Right lobe of liver (tissue), 6 donors: Measurements from ENCODE around the gene CIDEA. TPM values are rescaled to one million over a fixed set of nuclear protein-coding genes. Genes with fewer than 3 reads are reported as not detected.

Experiments
- ATAC-seq, 4 donors: fragments of 200-7000 bp; cut with Tn5 transposase; one replicate each; pipeline ENCODE4 v1.9.1; 2020; ENCODE audit warnings: mild to moderate bottlenecking in 4 of 4, moderate library complexity in 4 of 4
- DNase-seq, 3 donors: peaks; one replicate each; pipeline ENCODE4 v3.0.0-alpha.2; 2020
- H3K27ac ChIP-seq, 3 donors: fragments of 200-600 bp; one replicate each; pipeline ENCODE4 v1.8.0; 2022
- H3K27me3 ChIP-seq, 2 donors: fragments of 200-600 bp; one replicate each; pipeline ENCODE4 v1.8.0; 2022
- H3K36me3 ChIP-seq, 4 donors: fragments of 200-600 bp; sonication (generic) in 1 of 4; one replicate each; pipeline versions ENCODE4 v1.5.1 to v1.8.0; 2017 to 2022; ENCODE audit warnings: control low read depth in 1 of 4
- H3K4me1 ChIP-seq, 4 donors: fragments of 200-600 bp; sonication (generic) in 1 of 4; one replicate each; pipeline versions ENCODE4 v1.5.1 to v1.8.0; 2017 to 2022; ENCODE audit warnings: control low read depth in 1 of 4
- H3K4me3 ChIP-seq, 3 donors: fragments of 200-600 bp; one replicate each; pipeline ENCODE4 v1.8.0; 2022
- H3K9me3 ChIP-seq, 4 donors: fragments of 200-600 bp; sonication (generic) in 1 of 4; one replicate each; pipeline versions ENCODE4 v1.5.1 to v1.8.0; 2017 to 2022; ENCODE audit warnings: control low read depth in 1 of 4
- POLR2A ChIP-seq: fragments of 450-650 bp; IDR thresholded peaks from one replicate; pipeline ENCODE4 v1.6.1; 2017; ENCODE audit warnings: antibody characterized with exemption, mild to moderate bottlenecking
- WGBS: methylation state at CpG from one replicate; pipeline ENCODE4 v1.1.6; 2018; ENCODE audit warnings: low coverage, low lambda C conversion rate; ENCODE audit not compliant: insufficient coverage; ENCODE audit errors: missing lambda C conversion rate; 5-methylcytosine and 5-hydroxymethylcytosine counted together
- intact Hi-C, 2 donors: fragments of 100-400 bp; cut with DNase I; formaldehyde crosslinking; loops; one replicate each; pipeline versions ENCODE4 v1.11.2 to v1.14.1; 2022
- total RNA-seq, 6 experiments: library from RNA; depleted of rRNA in 2 of 6; stranded (reverse); fragments of >200 nt in 2 of 6; fragmentation: NEBNext Ultra II Directional in 3 of 6; extraction: Animal tissue kit (Norgen Biotek cat#: 25700) in 3 of 6; gene quantifications; one replicate each; pipeline versions ENCODE4 v1.1.0 to v1.2.4, GENCODE V29; 2016 to 2023
- TF ChIP-seq, protein P1 (sequence below), 4 donors: fragments of 200-600 bp in 3 of 4; fragments of 450-650 bp in 1 of 4; IDR thresholded peaks; one replicate each; pipeline versions ENCODE4 v1.5.1 to v1.8.0; 2016 to 2022; ENCODE audit warnings: antibody characterized with exemption in 4 of 4, mild to moderate bottlenecking in 2 of 4
- donor health status: DM: no; HTN: yes; CAD: no.
- donor health status: DM: no; HTN: no; CAD: no.
- donor health status: DM: no; HTN: no; CAD: no.
- donor health status: DM: no; HTN: yes; CAD: no.
- donor health status: DM: no; HTN: yes; CAD: no.

Gene CIDEA
- total RNA-seq, 6 experiments from 2014 or later = not detected

DNA sequence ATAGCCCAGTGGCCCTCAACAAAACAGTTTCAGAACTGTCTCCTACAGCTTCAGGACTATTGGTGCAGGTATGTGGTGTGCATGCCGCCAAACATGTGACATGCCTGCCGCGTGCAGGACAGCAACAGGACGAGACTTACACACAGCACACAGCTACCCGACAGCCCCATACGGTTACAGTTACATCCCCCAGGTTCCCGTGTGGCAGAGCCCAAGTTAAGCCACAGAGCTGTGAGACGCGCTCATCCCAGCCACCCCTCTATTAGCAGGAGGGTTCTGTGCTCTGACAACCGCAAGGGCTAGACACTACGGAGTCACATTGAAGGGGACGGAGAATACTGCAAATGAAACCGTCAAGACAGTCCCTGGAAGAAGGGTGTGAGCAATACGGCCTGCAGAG lies 37.5 kb downstream of the CIDEA start:
- peaks cover 0 to 13% (median 0%) of the 10 kb centered on the region in 4 donors for H3K4me1 ChIP-seq
- no peak overlapping the region for H3K27ac ChIP-seq
- no peak for TF ChIP-seq POLR2A
- TF ChIP-seq, protein P1, sequence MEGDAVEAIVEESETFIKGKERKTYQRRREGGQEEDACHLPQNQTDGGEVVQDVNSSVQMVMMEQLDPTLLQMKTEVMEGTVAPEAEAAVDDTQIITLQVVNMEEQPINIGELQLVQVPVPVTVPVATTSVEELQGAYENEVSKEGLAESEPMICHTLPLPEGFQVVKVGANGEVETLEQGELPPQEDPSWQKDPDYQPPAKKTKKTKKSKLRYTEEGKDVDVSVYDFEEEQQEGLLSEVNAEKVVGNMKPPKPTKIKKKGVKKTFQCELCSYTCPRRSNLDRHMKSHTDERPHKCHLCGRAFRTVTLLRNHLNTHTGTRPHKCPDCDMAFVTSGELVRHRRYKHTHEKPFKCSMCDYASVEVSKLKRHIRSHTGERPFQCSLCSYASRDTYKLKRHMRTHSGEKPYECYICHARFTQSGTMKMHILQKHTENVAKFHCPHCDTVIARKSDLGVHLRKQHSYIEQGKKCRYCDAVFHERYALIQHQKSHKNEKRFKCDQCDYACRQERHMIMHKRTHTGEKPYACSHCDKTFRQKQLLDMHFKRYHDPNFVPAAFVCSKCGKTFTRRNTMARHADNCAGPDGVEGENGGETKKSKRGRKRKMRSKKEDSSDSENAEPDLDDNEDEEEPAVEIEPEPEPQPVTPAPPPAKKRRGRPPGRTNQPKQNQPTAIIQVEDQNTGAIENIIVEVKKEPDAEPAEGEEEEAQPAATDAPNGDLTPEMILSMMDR (IDR thresholded peaks at IDR 0.05) = no peak
- H3K36me3 ChIP-seq = no peaks in the 10 kb centered on the region
- intact Hi-C loops = no loop called here
- WGBS = 79% methylated on average over 4 of the region's 14 CpGs
- ATAC-seq (no peak), DNase-seq (no peak)
- H3K9me3 ChIP-seq = no peaks in the 10 kb centered on the region
- H3K27me3 ChIP-seq = peaks cover 0 to 8% of the 10 kb centered on the region in 2 donors
- H3K4me3 ChIP-seq = no peak overlapping the region

DNA sequence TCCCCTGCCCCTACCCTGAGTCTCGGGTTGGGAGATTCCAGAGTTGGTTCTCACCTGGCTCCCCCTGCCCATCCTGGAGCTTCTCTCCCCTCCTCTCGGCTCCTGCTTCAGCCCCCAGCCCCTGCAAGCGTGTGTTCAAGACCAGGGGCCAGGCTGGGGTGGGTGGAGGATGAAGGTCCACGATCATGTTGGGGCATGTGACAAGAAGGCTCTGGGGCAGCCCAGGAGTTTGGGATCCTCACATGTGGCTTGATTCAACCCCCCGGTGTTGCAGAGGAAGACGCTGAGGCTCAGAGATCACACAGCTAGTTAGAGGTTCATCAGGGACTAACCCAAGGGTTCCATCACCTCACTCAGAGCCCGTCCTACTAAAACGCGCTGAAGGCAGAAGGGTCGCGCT lies 39.7 kb downstream of the CIDEA start:
- intact Hi-C loops = no loop called here
- WGBS = 53% methylated on average over 2 of the region's 11 CpGs
- TF ChIP-seq, protein P1 (IDR thresholded peaks at IDR 0.05) = no peak
- TF ChIP-seq POLR2A = no peak
- no peaks in the 10 kb centered on the region for H3K36me3 ChIP-seq
- ATAC-seq = no peak
- H3K27me3 ChIP-seq = no peaks in the 10 kb centered on the region
- no peak for DNase-seq
- H3K4me1 ChIP-seq = no peaks in the 10 kb centered on the region
- no peak overlapping the region for H3K4me3 ChIP-seq
- no peaks in the 10 kb centered on the region for H3K9me3 ChIP-seq
- no peak overlapping the region for H3K27ac ChIP-seq

DNA sequence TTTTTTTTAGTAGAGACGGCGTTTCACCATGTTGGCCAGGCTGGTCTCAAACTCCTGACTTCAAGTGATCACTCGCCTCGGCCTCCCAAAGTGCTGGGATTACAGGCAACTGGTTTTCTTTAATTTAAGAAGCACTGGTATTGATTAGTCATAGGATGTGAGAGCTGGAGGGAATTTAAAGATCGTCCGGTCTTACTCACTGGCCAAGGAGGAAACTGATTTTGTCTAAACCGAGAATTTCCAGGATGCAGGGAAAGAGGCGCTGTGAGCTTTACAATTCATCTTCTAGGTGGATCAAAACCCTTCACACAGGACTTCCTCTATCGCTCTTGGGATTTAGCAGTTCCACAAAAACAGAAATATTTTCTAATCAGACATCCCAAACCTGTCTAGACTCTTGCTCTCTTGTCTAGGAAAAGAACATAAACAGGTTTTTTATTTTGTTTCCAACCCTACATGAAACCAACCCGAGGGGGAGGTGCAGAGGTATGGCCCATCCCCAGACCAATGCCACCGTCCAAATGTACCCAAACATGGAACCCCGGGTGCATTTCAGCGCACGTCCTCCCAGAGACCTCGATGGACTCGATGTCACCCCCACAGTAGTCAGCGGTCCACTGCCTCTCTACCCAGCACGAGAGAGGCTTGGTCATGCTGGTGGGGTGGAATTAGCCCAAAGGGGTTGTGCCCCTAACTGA lies 41.4 kb downstream of the CIDEA start:
- 79% methylated on average over 9 of the region's 18 CpGs for WGBS
- ATAC-seq (peak in 1 of 4 donors; percentile 18), DNase-seq (no peak)
- Histone ChIP-seq H3K4me3 (no peak overlapping the region), H3K36me3 (no peaks in the 10 kb centered on the region), H3K9me3 (no peaks in the 10 kb centered on the region), H3K4me1 (no peaks in the 10 kb centered on the region), H3K27ac (no peak overlapping the region), H3K27me3 (no peaks in the 10 kb centered on the region)
- TF ChIP-seq, protein P1 (IDR thresholded peaks at IDR 0.05) = no peak
- TF ChIP-seq POLR2A = no peak
- intact Hi-C loops = no loop called here

DNA sequence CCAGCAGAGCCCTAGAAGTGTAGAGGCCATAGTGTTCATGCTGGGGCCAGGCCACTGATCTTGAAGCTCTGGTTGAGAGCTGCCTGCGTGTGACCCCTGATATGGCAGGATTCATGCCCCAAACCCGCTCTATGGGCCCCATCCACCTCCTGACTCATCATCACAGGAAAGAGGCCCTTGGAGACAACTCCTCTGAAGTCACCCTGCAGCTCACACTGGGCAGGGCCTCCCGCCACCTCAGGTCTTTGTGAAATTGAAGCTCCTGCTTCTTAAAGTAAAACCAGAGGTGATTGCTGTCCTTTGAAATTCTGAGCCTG lies 41.9 kb downstream of the CIDEA start:
- DNase-seq (no peak), ATAC-seq (no peak)
- Histone ChIP-seq H3K9me3 (no peaks in the 10 kb centered on the region), H3K36me3 (no peaks in the 10 kb centered on the region), H3K27me3 (no peaks in the 10 kb centered on the region), H3K4me1 (no peaks in the 10 kb centered on the region), H3K27ac (no peak overlapping the region), H3K4me3 (no peak overlapping the region)
- no CpG with 5 or more reads among the region's 3 CpGs for WGBS
- TF ChIP-seq POLR2A = no peak
- TF ChIP-seq, protein P1 (IDR thresholded peaks at IDR 0.05) = no peak
- intact Hi-C loops = no loop called here

DNA sequence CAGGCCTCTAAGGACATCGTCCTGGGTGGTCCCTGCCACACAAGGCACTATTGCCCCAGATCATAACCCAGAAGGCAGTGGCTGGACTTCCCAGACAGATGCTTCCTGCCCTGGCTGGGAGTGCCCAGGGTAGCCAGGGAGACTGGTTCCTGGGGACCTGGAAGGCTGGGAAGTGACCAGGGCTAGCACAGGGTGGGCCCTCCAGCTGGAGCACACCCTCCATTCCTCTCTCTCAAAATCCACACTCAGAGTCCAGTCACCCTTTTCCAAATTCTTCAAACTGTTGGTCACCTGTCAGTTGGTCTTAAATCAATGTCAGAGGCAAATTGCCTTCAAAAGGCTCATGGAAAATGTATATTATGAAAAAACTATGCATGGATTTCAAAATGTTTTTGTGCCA lies 42.3 kb downstream of the CIDEA start:
- no peak for DNase-seq
- TF ChIP-seq POLR2A = no peak
- TF ChIP-seq, protein P1 (IDR thresholded peaks at IDR 0.05) = no peak
- intact Hi-C loops = no loop called here
- Histone ChIP-seq H3K36me3 (no peaks in the 10 kb centered on the region), H3K27ac (no peak overlapping the region), H3K4me3 (no peak overlapping the region), H3K9me3 (no peaks in the 10 kb centered on the region), H3K27me3 (no peaks in the 10 kb centered on the region), H3K4me1 (no peaks in the 10 kb centered on the region)
- ATAC-seq = no peak
- WGBS = 29% methylated on average over 1 of the region's 1 CpG
